H9 (cell line): ENCODE measurements around the gene ATP8B4. TPM values are rescaled to one million over a fixed set of nuclear protein-coding genes. Genes with fewer than 3 reads are reported as not detected.

Experiments used
- DNase-seq: peaks from one replicate; pipeline ENCODE4 v3.0.0-alpha.2; 2017
- H2AFZ ChIP-seq: one replicate; pipeline ENCODE4 v1.6.1; 2013; ENCODE audit warnings: mild to moderate bottlenecking, low read length, control low read depth, moderate library complexity
- H2AK5ac ChIP-seq: 2 replicates; pipeline ENCODE4 v1.6.1; 2013; ENCODE audit warnings: low read length, control low read depth, mixed read lengths; ENCODE audit not compliant: insufficient read length
- H2BK120ac ChIP-seq: one replicate; pipeline ENCODE4 v1.6.1; 2013; ENCODE audit warnings: low read depth, mild to moderate bottlenecking, low read length, control low read depth, inconsistent platforms; ENCODE audit not compliant: poor library complexity, severe bottlenecking
- H2BK12ac ChIP-seq: 2 replicates; pipeline ENCODE4 v1.6.1; 2013; ENCODE audit warnings: low read length, control low read depth, mixed read lengths, low read depth; ENCODE audit not compliant: insufficient read length
- H2BK15ac ChIP-seq: 2 replicates; pipeline ENCODE4 v1.6.1; 2013; ENCODE audit warnings: low read depth, low read length, control low read depth
- H2BK20ac ChIP-seq: one replicate; pipeline ENCODE4 v1.6.1; 2013; ENCODE audit warnings: low read depth, mild to moderate bottlenecking, low read length, control low read depth, inconsistent platforms; ENCODE audit not compliant: poor library complexity, severe bottlenecking
- H2BK5ac ChIP-seq: 2 replicates; pipeline ENCODE4 v1.6.1; 2013; ENCODE audit warnings: low read length, control low read depth, mixed read lengths; ENCODE audit not compliant: insufficient read length
- H3K14ac ChIP-seq: 2 replicates; pipeline ENCODE4 v1.6.1; 2013; ENCODE audit warnings: low read length, control low read depth; ENCODE audit not compliant: insufficient read depth
- H3K18ac ChIP-seq: 2 replicates; pipeline ENCODE4 v1.6.1; 2013; ENCODE audit warnings: low read depth, mild to moderate bottlenecking, mixed read lengths, low read length, control low read depth; ENCODE audit not compliant: insufficient read length
- H3K23ac ChIP-seq: 2 replicates; pipeline ENCODE4 v1.6.1; 2013; ENCODE audit warnings: low read length, control low read depth, mixed read lengths, low read depth; ENCODE audit not compliant: insufficient read length
- H3K23me2 ChIP-seq: 2 replicates; pipeline ENCODE4 v1.6.1; 2013; ENCODE audit warnings: low read depth, mild to moderate bottlenecking, mixed read lengths, low read length, control low read depth; ENCODE audit not compliant: insufficient read length, poor library complexity, severe bottlenecking
- H3K27ac ChIP-seq: 2 replicates; pipeline ENCODE4 v1.5.1; 2013; ENCODE audit warnings: low read length, control low read depth, mixed read lengths, low read depth; ENCODE audit not compliant: insufficient read length
- H3K27me3 ChIP-seq: 2 replicates; pipeline ENCODE4 v1.6.1; 2013; ENCODE audit warnings: low read length, control low read depth, inconsistent platforms; ENCODE audit not compliant: insufficient read depth
- H3K4ac ChIP-seq: 2 replicates; pipeline ENCODE4 v1.6.1; 2013; ENCODE audit warnings: low read depth, mild to moderate bottlenecking, control low read depth, inconsistent platforms, low read length, moderate library complexity
- H3K4me1 ChIP-seq: 2 replicates; pipeline ENCODE4 v1.6.1; 2013; ENCODE audit warnings: low read length, control low read depth, inconsistent platforms; ENCODE audit not compliant: insufficient read depth
- H3K4me2 ChIP-seq: 2 replicates; pipeline ENCODE4 v1.6.1; 2013; ENCODE audit warnings: low read length, control low read depth, mixed read lengths; ENCODE audit not compliant: insufficient read length, insufficient read depth
- H3K56ac ChIP-seq: 2 replicates; pipeline ENCODE4 v1.6.1; 2013; ENCODE audit warnings: low read depth, mild to moderate bottlenecking, mixed read lengths, low read length, control low read depth; ENCODE audit not compliant: insufficient read length
- H3K79me1 ChIP-seq: 2 replicates; pipeline ENCODE4 v1.6.1; 2013; ENCODE audit warnings: low read depth, mild to moderate bottlenecking, moderate library complexity, low read length, control low read depth, inconsistent platforms; ENCODE audit not compliant: insufficient read depth, poor library complexity, severe bottlenecking
- H3K79me2 ChIP-seq: 2 replicates; pipeline ENCODE4 v1.6.1; 2013; ENCODE audit warnings: low read length, control low read depth, inconsistent platforms; ENCODE audit not compliant: insufficient read depth
- H3K9ac ChIP-seq: 2 replicates; pipeline ENCODE4 v1.6.1; 2013; ENCODE audit warnings: low read length, control low read depth, mixed read lengths; ENCODE audit not compliant: insufficient read length; ENCODE audit errors: extremely low read depth
- H3K9me3 ChIP-seq: one replicate; pipeline ENCODE4 v1.6.1; 2013; ENCODE audit warnings: low read depth, low read length, inconsistent platforms; ENCODE audit not compliant: control insufficient read depth
- H3T11ph ChIP-seq: one replicate; pipeline ENCODE4 v1.6.1; 2013; ENCODE audit warnings: mild to moderate bottlenecking, low read length, control low read depth, inconsistent platforms
- H4K20me1 ChIP-seq: one replicate; pipeline ENCODE4 v1.6.1; 2013; ENCODE audit not compliant: control insufficient read depth, insufficient read length, insufficient read depth
- H4K5ac ChIP-seq: 2 replicates; pipeline ENCODE4 v1.6.1; 2013; ENCODE audit warnings: low read depth, mild to moderate bottlenecking, mixed read lengths, low read length, control low read depth; ENCODE audit not compliant: insufficient read length
- H4K8ac ChIP-seq: replicated peaks from 2 replicates; pipeline ENCODE4 v1.6.1; 2013; ENCODE audit warnings: low read length, control low read depth, mixed read lengths, low read depth; ENCODE audit not compliant: insufficient read length
- H4K91ac ChIP-seq: 2 replicates; pipeline ENCODE4 v1.6.1; 2013; ENCODE audit warnings: low read depth, mild to moderate bottlenecking, moderate library complexity, mixed read lengths, low read length, control low read depth; ENCODE audit not compliant: insufficient read length
- H3K27ac Mint-ChIP-seq, 3 experiments: 2 replicates in 2 of 3; 3 replicates in 1 of 3; pipeline ENCODE4 v1.8.0; 2020 to 2021; ENCODE audit warnings: mixed read lengths in 3 of 3, mild to moderate bottlenecking in 1 of 3, moderate library complexity in 1 of 3
- H3K27me3 Mint-ChIP-seq: 2 replicates; pipeline ENCODE4 v1.8.0; 2021; ENCODE audit warnings: low read depth, mild to moderate bottlenecking, moderate library complexity, mixed read lengths
- H3K36me3 Mint-ChIP-seq, 3 experiments: 2 replicates in 2 of 3; 3 replicates in 1 of 3; pipeline ENCODE4 v1.8.0; 2020 to 2021; ENCODE audit warnings: low read depth in 3 of 3, mixed read lengths in 3 of 3; ENCODE audit not compliant: insufficient read depth in 1 of 3
- H3K4me1 Mint-ChIP-seq, 2 experiments: 2 replicates each; pipeline ENCODE4 v1.8.0; 2020; ENCODE audit warnings: mixed read lengths in 2 of 2
- H3K4me3 Mint-ChIP-seq, 2 experiments: 2 replicates in 1 of 2; 3 replicates in 1 of 2; pipeline ENCODE4 v1.8.0; 2020 to 2021; ENCODE audit warnings: mild to moderate bottlenecking in 2 of 2, mixed read lengths in 2 of 2, moderate library complexity in 1 of 2
- H3K9me3 Mint-ChIP-seq, 2 experiments: 2 replicates in 1 of 2; 3 replicates in 1 of 2; pipeline ENCODE4 v1.8.0; 2020; ENCODE audit warnings: mild to moderate bottlenecking in 2 of 2, mixed read lengths in 2 of 2, moderate library complexity in 1 of 2
- CTCF ChIP-seq: fragments of 200-600 bp; sonication (generic); conservative IDR thresholded peaks from 3 replicates; pipeline ENCODE4 v1.8.0; 2021; ENCODE audit warnings: antibody characterized with exemption, mild to moderate bottlenecking
- total RNA-seq: library from RNA; stranded (reverse); gene quantifications from 2 replicates; pipeline ENCODE4 v1.2.1, GENCODE V29; 2021

The ATP8B4 gene
- total RNA-seq, 1 experiment from 2014 or later: 0.52 TPM

GRCh38 chr15:50012790-50013189, 106.2 kb downstream of the ATP8B4 start:
- Mint-ChIP-seq H3K36me3 (no peaks in the 10 kb centered on the region), H3K4me3 (no peak overlapping the region), H3K27ac (no peak overlapping the region), H3K4me1 (peaks cover 5 to 7% of the 10 kb centered on the region in 2 experiments), H3K9me3 (no peaks in the 10 kb centered on the region), H3K27me3 (no peaks in the 10 kb centered on the region)
- no peak for TF ChIP-seq CTCF
- Histone ChIP-seq H2BK20ac (no peak overlapping the region), H2AK5ac (no peak overlapping the region), H3K79me1 (no peaks in the 10 kb centered on the region), H3K56ac (no peak overlapping the region), H4K5ac (no peak overlapping the region), H2BK5ac (no peak overlapping the region), H2BK120ac (no peak overlapping the region), H4K20me1 (no peaks in the 10 kb centered on the region), H3K4me2 (no peak overlapping the region), H3K27ac (no peak overlapping the region), H3K27me3 (no peaks in the 10 kb centered on the region), H3K14ac (no peak overlapping the region), H3K18ac (no peak overlapping the region), H3T11ph (no peak overlapping the region), H3K4me1 (no peaks in the 10 kb centered on the region), H3K23ac (no peak overlapping the region), H3K23me2 (no peaks in the 10 kb centered on the region), H3K4ac (no peak overlapping the region), H2BK12ac (no peak overlapping the region), H3K9ac (no peak overlapping the region), H2BK15ac (no peak overlapping the region), H4K91ac (no peak overlapping the region), H2AFZ (no peak overlapping the region), H4K8ac (no peak overlapping the region), H3K9me3 (no peaks in the 10 kb centered on the region), H3K79me2 (no peaks in the 10 kb centered on the region)
- no peak for DNase-seq
